Natural killer cell (primary cell): ENCODE measurements around the gene SCAND1. TPM values are rescaled to one million over a fixed set of nuclear protein-coding genes. Genes with fewer than 3 reads are reported as not detected.

ENCODE experiments used
- ATAC-seq, 3 donors: fragments of 150-1000 bp in 2 of 3; fragments of 200-7000 bp in 1 of 3; cut with Tn5 transposase; 1 replicate in 1 of 3; 2 replicates in 2 of 3; pipeline ENCODE4 v1.10.0; 2021; ENCODE audit warnings: mild to moderate bottlenecking in 2 of 3, moderate library complexity in 2 of 3
- DNase-seq, 2 donors: peaks; one replicate each; pipeline versions ENCODE4 v3.0.0 to v3.0.0-alpha.2; 2013 to 2021; ENCODE audit warnings: mixed read lengths in 1 of 2
- H3K27ac ChIP-seq: one replicate; pipeline ENCODE4 v1.5.1; 2013; ENCODE audit warnings: mild to moderate bottlenecking, low read length
- H3K27me3 ChIP-seq: one replicate; pipeline ENCODE4 v1.6.1; 2013; ENCODE audit warnings: low read length; ENCODE audit not compliant: control insufficient read depth, insufficient read depth
- H3K36me3 ChIP-seq: one replicate; pipeline ENCODE4 v1.6.1; 2013; ENCODE audit warnings: low read length; ENCODE audit not compliant: control insufficient read depth, insufficient read depth
- H3K4me1 ChIP-seq: one replicate; pipeline ENCODE4 v1.6.1; 2013; ENCODE audit warnings: low read length; ENCODE audit not compliant: control insufficient read depth, insufficient read depth
- H3K4me3 ChIP-seq: one replicate; pipeline ENCODE4 v1.5.1; 2013; ENCODE audit warnings: low read length
- H3K9me3 ChIP-seq: one replicate; pipeline ENCODE4 v1.6.1; 2013; ENCODE audit warnings: low read length; ENCODE audit not compliant: control insufficient read depth, insufficient read depth
- H3K27ac Mint-ChIP-seq, 2 donors: one replicate each; pipeline ENCODE4 v1.8.0; 2022; ENCODE audit warnings: mild to moderate bottlenecking in 2 of 2, mixed read lengths in 2 of 2, moderate library complexity in 1 of 2
- H3K27me3 Mint-ChIP-seq, 2 donors: one replicate each; pipeline ENCODE4 v1.8.0; 2022; ENCODE audit warnings: low read depth in 2 of 2, mixed read lengths in 2 of 2
- H3K36me3 Mint-ChIP-seq: one replicate; pipeline ENCODE4 v1.8.0; 2022; ENCODE audit warnings: mixed read lengths
- H3K4me1 Mint-ChIP-seq, 2 donors: one replicate each; pipeline ENCODE4 v1.8.0; 2022; ENCODE audit warnings: mixed read lengths in 2 of 2
- H3K4me3 Mint-ChIP-seq: one replicate; pipeline ENCODE4 v1.8.0; 2022; ENCODE audit warnings: mild to moderate bottlenecking, moderate library complexity, mixed read lengths
- H3K9me3 Mint-ChIP-seq, 2 donors: one replicate each; pipeline ENCODE4 v1.8.0; 2022; ENCODE audit warnings: mixed read lengths in 2 of 2
- CTCF ChIP-seq: fragments of 200-600 bp; IDR thresholded peaks from one replicate; pipeline ENCODE4 v1.8.0; 2022; ENCODE audit warnings: antibody characterized with exemption
- WGBS: methylation state at CpG from one replicate; pipeline ENCODE4 v1.1.7; 2013; ENCODE audit warnings: missing lambda C conversion rate; ENCODE audit not compliant: insufficient coverage; 5-methylcytosine and 5-hydroxymethylcytosine counted together
- intact Hi-C: fragments of 100-400 bp; cut with micrococcal nuclease; formaldehyde crosslinking; loops from one replicate; pipeline ENCODE4 v1.14.2; 2022
- total RNA-seq, 4 donors: library from RNA; stranded (reverse); fragments of 120-200 nt in 1 of 4; gene quantifications; one replicate each; pipeline versions ENCODE4 v1.2.3 to v1.2.4, GENCODE V29; 2013 to 2022

Gene SCAND1
- total RNA-seq, 3 donors from 2014 or later (not counting 1 experiment from before 2014, with no cell fraction given): 51.4 to 70.3 (median 63.9) TPM

DNA sequence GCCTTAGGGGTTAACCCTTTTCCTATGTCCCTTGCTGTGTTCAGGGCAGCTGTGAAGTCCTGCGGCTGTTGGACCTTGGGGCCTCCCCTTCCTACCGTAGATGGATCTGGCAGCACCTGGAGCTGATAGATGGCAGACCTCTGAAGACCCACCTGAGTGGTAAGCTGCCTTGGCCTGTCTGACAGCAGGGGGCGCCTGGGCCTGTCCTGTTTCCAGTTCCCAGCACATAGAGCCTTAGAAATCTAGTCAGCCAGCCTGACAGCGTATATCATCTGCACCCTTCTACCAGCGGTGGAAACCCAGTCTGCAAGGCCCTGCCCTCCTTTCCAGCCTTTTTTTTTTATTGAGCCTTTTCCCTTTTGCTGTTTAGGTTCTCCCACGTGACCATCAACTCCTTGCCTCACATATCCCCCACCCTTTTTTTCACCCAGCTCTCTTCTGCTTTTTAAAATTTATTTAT, 40.7 kb upstream of the SCAND1 start:
- H3K27ac Mint-ChIP-seq: no peak overlapping the region
- H3K27ac ChIP-seq: no peak overlapping the region
- H3K4me1 ChIP-seq: no peaks in the 10 kb centered on the region
- WGBS: 10% methylated on average over 6 of the region's 6 CpGs
- H3K36me3 Mint-ChIP-seq: no peaks in the 10 kb centered on the region
- H3K9me3 ChIP-seq: no peaks in the 10 kb centered on the region
- H3K4me3 ChIP-seq: no peak overlapping the region
- no peak overlapping the region for H3K4me3 Mint-ChIP-seq
- ATAC-seq (peak; percentile 74 to 81 (median 78)), DNase-seq (peak; percentile 58 to 87)
- peak; percentile 71 for TF ChIP-seq CTCF
- H3K4me1 Mint-ChIP-seq: peaks cover 0 to 7% of the 10 kb centered on the region in 2 donors
- H3K27me3 ChIP-seq: no peaks in the 10 kb centered on the region
- no peaks in the 10 kb centered on the region for H3K36me3 ChIP-seq
- intact Hi-C loops: loop anchor here (1.0 to 5.0 kb wide), 2 partner anchors 143 to 442 kb away; no protein-coding TSS in a partner anchor
- no peaks in the 10 kb centered on the region for H3K9me3 Mint-ChIP-seq
- peaks cover 0 to 8% of the 10 kb centered on the region in 2 donors for H3K27me3 Mint-ChIP-seq

DNA sequence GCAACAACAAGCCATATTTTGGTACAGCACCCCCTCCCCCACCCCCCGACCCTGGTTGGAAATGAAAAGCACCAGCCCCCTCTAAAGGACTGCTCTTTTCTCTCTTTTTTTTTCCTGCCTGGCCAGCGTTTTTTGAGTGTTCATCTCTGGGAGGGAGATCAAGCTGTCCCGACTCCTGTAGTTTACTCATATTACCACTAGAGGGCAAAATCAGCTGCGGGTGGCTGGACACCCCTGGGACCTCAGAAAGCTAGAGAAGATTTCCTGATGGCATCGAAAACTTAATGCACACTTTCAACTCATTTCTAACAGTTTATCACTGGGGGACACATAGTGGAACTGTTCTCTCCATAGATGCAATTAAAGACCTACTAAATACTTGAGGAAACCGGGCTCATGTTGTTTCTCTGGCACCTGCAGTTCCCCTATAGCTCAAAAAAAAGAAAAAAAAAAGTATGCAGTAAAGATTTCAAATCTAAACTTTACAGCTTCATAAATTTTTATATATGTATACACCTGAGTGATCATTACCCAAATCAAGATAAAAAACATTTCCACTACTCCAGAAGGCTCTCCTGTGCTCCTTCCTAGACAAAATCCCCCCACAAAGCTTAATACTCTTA, 38.5 kb upstream of the SCAND1 start:
- Histone ChIP-seq H3K27ac (no peak overlapping the region), H3K9me3 (no peaks in the 10 kb centered on the region), H3K27me3 (no peaks in the 10 kb centered on the region), H3K4me3 (no peak overlapping the region), H3K4me1 (no peaks in the 10 kb centered on the region), H3K36me3 (no peaks in the 10 kb centered on the region)
- no peaks in the 10 kb centered on the region for H3K9me3 Mint-ChIP-seq
- intact Hi-C loops: loop anchor here (1.0 kb wide), 1 partner anchor 206 kb away; no protein-coding TSS in a partner anchor
- whole genome bisulfite sequencing: 5% methylated on average over 4 of the region's 6 CpGs
- H3K27me3 Mint-ChIP-seq: peaks cover 5 to 8% of the 10 kb centered on the region in 2 donors
- H3K4me1 Mint-ChIP-seq: peaks cover 0 to 7% of the 10 kb centered on the region in 2 donors
- H3K27ac Mint-ChIP-seq: no peak overlapping the region
- H3K4me3 Mint-ChIP-seq: no peak overlapping the region
- peak; percentile 82 for TF ChIP-seq CTCF
- ATAC-seq (peak; percentile 85 to 93 (median 89)), DNase-seq (peak in 1 of 2 donors; percentile 81)
- H3K36me3 Mint-ChIP-seq: no peaks in the 10 kb centered on the region

- TF ChIP-seq CTCF: no peak
- ATAC-seq (no peak), DNase-seq (peak in 1 of 2 donors; percentile 43)
- 23% methylated on average over 3 of the region's 3 CpGs for WGBS
- Histone ChIP-seq H3K36me3 (no peaks in the 10 kb centered on the region), H3K4me1 (no peaks in the 10 kb centered on the region), H3K27ac (no peak overlapping the region), H3K27me3 (no peaks in the 10 kb centered on the region), H3K4me3 (no peak overlapping the region), H3K9me3 (no peaks in the 10 kb centered on the region)
- Mint-ChIP-seq H3K36me3 (no peaks in the 10 kb centered on the region), H3K27ac (no peak overlapping the region), H3K9me3 (no peaks in the 10 kb centered on the region), H3K4me1 (peaks cover 0 to 7% of the 10 kb centered on the region in 2 donors), H3K4me3 (no peak overlapping the region), H3K27me3 (peaks cover 8 to 9% of the 10 kb centered on the region in 2 donors)
- intact Hi-C loops: no loop called here
These were observed 37.0 kb upstream of the SCAND1 start for GRCh38 chr20:35991142-35991771.
